ENCODE data around the gene KBTBD3.

The KBTBD3 gene

DNA sequence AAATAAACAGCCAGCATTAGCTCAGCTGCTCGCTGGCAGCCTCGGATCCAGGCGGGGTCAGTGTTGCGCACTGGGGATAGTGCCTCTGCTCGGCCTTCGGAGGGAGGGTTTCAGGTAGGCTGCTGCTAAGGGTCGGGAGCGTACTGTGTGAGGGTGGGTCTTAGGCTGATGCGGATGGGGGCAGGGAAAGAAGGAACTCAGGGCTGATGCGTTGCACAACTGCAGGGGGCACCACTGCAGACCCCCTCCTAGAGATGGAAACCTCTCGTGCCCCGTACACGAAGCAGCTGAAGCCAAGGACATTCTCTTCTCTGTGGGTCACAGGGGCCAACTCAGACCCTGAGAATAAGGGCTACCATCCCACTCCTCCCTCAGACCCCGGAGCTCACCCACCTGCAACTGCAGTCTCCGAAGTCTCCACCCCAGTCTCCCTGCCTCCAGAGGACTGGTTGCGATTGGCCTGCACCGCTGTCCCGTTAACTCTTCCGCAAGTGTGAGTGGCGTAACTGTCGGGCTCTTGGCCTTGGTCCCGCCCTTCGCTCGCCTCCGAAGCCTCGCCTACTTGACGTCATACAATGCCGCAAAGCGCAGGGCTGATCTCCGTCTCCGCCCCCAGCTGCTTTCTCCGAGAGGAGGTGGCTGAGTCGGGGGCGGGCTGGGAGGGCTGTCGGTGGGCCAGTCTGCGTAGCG is at the start of gene KBTBD3:
TSS of gene KBTBD3 (minus strand) at position 429 of the 690 bp plus-strand sequence. CDS start 18,250 bp downstream, outside the sequence.
- TF ChIP-seq, protein P1, sequence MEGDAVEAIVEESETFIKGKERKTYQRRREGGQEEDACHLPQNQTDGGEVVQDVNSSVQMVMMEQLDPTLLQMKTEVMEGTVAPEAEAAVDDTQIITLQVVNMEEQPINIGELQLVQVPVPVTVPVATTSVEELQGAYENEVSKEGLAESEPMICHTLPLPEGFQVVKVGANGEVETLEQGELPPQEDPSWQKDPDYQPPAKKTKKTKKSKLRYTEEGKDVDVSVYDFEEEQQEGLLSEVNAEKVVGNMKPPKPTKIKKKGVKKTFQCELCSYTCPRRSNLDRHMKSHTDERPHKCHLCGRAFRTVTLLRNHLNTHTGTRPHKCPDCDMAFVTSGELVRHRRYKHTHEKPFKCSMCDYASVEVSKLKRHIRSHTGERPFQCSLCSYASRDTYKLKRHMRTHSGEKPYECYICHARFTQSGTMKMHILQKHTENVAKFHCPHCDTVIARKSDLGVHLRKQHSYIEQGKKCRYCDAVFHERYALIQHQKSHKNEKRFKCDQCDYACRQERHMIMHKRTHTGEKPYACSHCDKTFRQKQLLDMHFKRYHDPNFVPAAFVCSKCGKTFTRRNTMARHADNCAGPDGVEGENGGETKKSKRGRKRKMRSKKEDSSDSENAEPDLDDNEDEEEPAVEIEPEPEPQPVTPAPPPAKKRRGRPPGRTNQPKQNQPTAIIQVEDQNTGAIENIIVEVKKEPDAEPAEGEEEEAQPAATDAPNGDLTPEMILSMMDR (IDR thresholded peaks at IDR 0.05; ENCODE audit: low read depth, low read length) = peak; percentile 20; the same call in 1 of the 2 replicates
- peak within 1 kb of the TSS; percentile 97 for H3K4me3 ChIP-seq (ENCODE audit: low read depth, low read length)

GRCh38 chr11:106121570-106122320 is 44.6 kb upstream of the KBTBD3 start:
- H3K4me3 ChIP-seq (ENCODE audit: low read depth, low read length) = no peak overlapping the region
- TF ChIP-seq, protein P1 (IDR thresholded peaks at IDR 0.05; ENCODE audit: low read depth, low read length) = no peak

- H3K4me3 ChIP-seq (ENCODE audit: low read depth, low read length) = no peak overlapping the region
- TF ChIP-seq, protein P1 (IDR thresholded peaks at IDR 0.05; ENCODE audit: low read depth, low read length) = no peak
Measured at GRCh38 chr11:106105986-106106385, 28.8 kb upstream of the KBTBD3 start.

DNA sequence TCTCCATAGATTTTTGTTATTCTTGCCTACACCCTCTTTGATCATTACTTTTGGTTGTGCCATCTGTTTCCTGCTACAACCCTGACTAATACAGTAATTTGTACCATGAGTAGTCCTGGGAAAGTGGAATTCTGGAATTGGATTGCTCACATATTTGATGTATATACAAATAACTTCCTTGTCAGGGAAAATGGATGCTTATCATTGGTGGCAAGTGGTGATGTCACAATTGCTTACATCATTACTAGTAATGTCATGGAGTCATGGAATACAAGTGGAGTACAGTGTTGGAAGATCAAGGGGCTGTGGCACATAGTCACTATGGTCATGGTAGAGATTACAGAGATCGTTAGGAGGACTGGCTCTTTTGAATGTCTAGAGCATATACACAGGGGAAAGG is 24.7 kb upstream of the KBTBD3 start:
- TF ChIP-seq, protein P1 (IDR thresholded peaks at IDR 0.05; ENCODE audit: low read depth, low read length) = no peak
- no peak overlapping the region for H3K4me3 ChIP-seq (ENCODE audit: low read depth, low read length)

DNA sequence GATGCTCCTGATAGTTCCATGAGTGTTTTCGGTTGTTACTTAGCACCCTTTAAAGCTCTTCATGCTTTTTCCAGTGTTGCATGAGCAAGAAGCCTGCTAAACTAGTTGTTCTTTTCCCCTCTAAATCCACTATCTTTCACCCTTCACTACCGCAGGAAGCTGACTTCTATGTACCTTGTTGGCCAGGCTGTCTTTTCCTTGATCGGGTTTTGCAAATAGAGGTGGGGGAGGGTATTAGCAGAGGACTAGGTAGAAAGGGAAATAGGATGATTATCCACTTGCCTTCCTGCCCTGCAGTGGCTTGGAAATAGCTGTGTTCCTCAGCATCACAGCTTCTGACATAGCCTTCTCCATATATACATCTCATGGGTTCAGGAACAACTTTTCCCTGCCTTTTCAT is 24.2 kb upstream of the KBTBD3 start:
- H3K4me3 ChIP-seq (ENCODE audit: low read depth, low read length) = no peak overlapping the region
- TF ChIP-seq, protein P1 (IDR thresholded peaks at IDR 0.05; ENCODE audit: low read depth, low read length) = no peak

DNA sequence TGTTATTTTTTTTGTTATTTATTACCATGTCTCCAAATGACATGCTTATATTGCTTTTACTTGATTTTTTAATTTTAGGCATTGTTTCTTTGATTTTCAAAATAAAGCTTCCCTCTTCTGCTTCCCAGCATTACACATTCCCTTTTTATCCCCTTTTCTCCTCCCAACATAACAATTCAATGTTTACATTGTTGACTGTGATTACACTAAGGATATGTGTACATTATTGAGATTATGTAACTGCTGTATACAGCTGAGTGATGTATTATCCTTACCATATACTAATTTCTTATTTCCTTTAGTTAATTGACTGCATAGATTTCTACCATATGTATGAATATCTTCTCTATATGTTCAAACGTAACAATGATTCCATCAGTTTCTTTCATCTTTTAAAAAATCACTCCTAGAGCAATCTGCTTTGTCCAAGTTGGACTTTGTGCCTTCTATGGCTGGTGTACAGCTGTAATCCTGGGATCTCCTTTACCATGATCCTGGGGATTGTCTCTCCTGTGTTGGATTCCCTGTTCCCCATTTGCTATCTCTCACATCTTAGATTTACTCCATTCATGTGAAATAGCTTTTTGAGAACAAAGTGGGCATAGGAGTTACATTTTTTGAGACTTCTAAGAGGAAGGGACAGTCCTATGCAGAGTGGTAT is 21.9 kb upstream of the KBTBD3 start:
- TF ChIP-seq, protein P1 (IDR thresholded peaks at IDR 0.05; ENCODE audit: low read depth, low read length) = no peak
- H3K4me3 ChIP-seq (ENCODE audit: low read depth, low read length) = no peak overlapping the region

Measured in WI38 (cell line).